ENCODE data around the gene SAXO1. TPM values are rescaled to one million over a fixed set of nuclear protein-coding genes. Genes with fewer than 3 reads are reported as not detected.

SAXO1 gene
- total RNA-seq, 1 donor from 2014 or later = not detected

- peaks cover 4% of the 10 kb centered on the region for H3K27me3 ChIP-seq (ENCODE audit: insufficient read depth, low read length)
- H4K20me1 ChIP-seq (ENCODE audit: insufficient read depth, low read length) = no peaks in the 10 kb centered on the region
- H2AFZ ChIP-seq (ENCODE audit: low read depth, low read length) = no peak overlapping the region
- H3K27ac ChIP-seq (ENCODE audit: low read depth, low read length) = no peak overlapping the region
- Mint-ChIP-seq H3K9me3 (ENCODE audit: unreplicated experiment) (peaks cover 5% of the 10 kb centered on the region), H3K4me3 (ENCODE audit: unreplicated experiment) (no peak overlapping the region), H3K27me3 (ENCODE audit: low read depth, unreplicated experiment) (peaks cover 8% of the 10 kb centered on the region), H3K36me3 (ENCODE audit: low read depth, unreplicated experiment) (peaks cover 3% of the 10 kb centered on the region), H3K4me1 (ENCODE audit: low read depth, unreplicated experiment) (peaks cover 17% of the 10 kb centered on the region), H3K27ac (ENCODE audit: unreplicated experiment) (no peak overlapping the region)
- DNase-seq (ENCODE audit: low read depth) = peak; percentile 23
- H3K9me3 ChIP-seq (ENCODE audit: insufficient read depth, low read depth, low read length) = peaks cover 4% of the 10 kb centered on the region
- no peak overlapping the region for H3K4me3 ChIP-seq (ENCODE audit: insufficient read depth, low read depth, low read length)
- H3K4me1 ChIP-seq (ENCODE audit: insufficient read depth, low read length) = peaks cover 11% of the 10 kb centered on the region
- H3K4me2 ChIP-seq (ENCODE audit: low read length) = no peak overlapping the region
- peak; percentile 76 for FAIRE-seq
- no peak overlapping the region for H3K9ac ChIP-seq (ENCODE audit: low read length)
- no peaks in the 10 kb centered on the region for H3K79me2 ChIP-seq (ENCODE audit: insufficient read depth, low read length)
- H3K36me3 ChIP-seq (ENCODE audit: insufficient read depth, low read length) = no peaks in the 10 kb centered on the region
- TF ChIP-seq EZH2 (IDR thresholded peaks at IDR 0.05; ENCODE audit: insufficient read depth, low read length) (no peak), CTCF (IDR thresholded peaks at IDR 0.05; ENCODE audit: insufficient read depth, low read depth, low read length) (no peak)
Measured at GRCh38 chr9:18979367-18979766, 53.6 kb downstream of the SAXO1 start.

- Histone ChIP-seq H3K9me3 (ENCODE audit: insufficient read depth, low read depth, low read length) (no peaks in the 10 kb centered on the region), H3K9ac (ENCODE audit: low read length) (no peak overlapping the region), H3K4me3 (ENCODE audit: insufficient read depth, low read depth, low read length) (no peak overlapping the region), H3K27me3 (ENCODE audit: insufficient read depth, low read length) (peaks cover 11% of the 10 kb centered on the region), H3K79me2 (ENCODE audit: insufficient read depth, low read length) (no peaks in the 10 kb centered on the region), H3K4me2 (ENCODE audit: low read length) (no peak overlapping the region), H2AFZ (ENCODE audit: low read depth, low read length) (no peak overlapping the region), H3K36me3 (ENCODE audit: insufficient read depth, low read length) (no peaks in the 10 kb centered on the region), H3K4me1 (ENCODE audit: insufficient read depth, low read length) (peaks cover 11% of the 10 kb centered on the region), H3K27ac (ENCODE audit: low read depth, low read length) (no peak overlapping the region), H4K20me1 (ENCODE audit: insufficient read depth, low read length) (no peaks in the 10 kb centered on the region)
- FAIRE-seq = no peak
- TF ChIP-seq CTCF (IDR thresholded peaks at IDR 0.05; ENCODE audit: insufficient read depth, low read depth, low read length) (no peak), EZH2 (IDR thresholded peaks at IDR 0.05; ENCODE audit: insufficient read depth, low read length) (no peak)
- Mint-ChIP-seq H3K4me3 (ENCODE audit: unreplicated experiment) (no peak overlapping the region), H3K36me3 (ENCODE audit: low read depth, unreplicated experiment) (peaks cover 2% of the 10 kb centered on the region), H3K4me1 (ENCODE audit: low read depth, unreplicated experiment) (peaks cover 17% of the 10 kb centered on the region), H3K9me3 (ENCODE audit: unreplicated experiment) (peaks cover 4% of the 10 kb centered on the region), H3K27me3 (ENCODE audit: low read depth, unreplicated experiment) (peaks cover 8% of the 10 kb centered on the region), H3K27ac (ENCODE audit: unreplicated experiment) (no peak overlapping the region)
- no peak for DNase-seq (ENCODE audit: low read depth)
Measured at GRCh38 chr9:18978188-18978587, 54.8 kb downstream of the SAXO1 start.

GRCh38 chr9:18976709-18977531 is 56.1 kb downstream of the SAXO1 start:
- H3K27ac Mint-ChIP-seq (ENCODE audit: unreplicated experiment) = no peak overlapping the region
- FAIRE-seq (peak; percentile 64), DNase-seq (ENCODE audit: low read depth) (peak; percentile 96)
- TF ChIP-seq CTCF (IDR thresholded peaks at IDR 0.05; ENCODE audit: insufficient read depth, low read depth, low read length) (no peak), EZH2 (IDR thresholded peaks at IDR 0.05; ENCODE audit: insufficient read depth, low read length) (no peak)
- H3K27ac ChIP-seq (ENCODE audit: low read depth, low read length) = no peak overlapping the region
- peaks cover 17% of the 10 kb centered on the region for H3K4me1 Mint-ChIP-seq (ENCODE audit: low read depth, unreplicated experiment)
- peaks cover 22% of the 10 kb centered on the region for H3K27me3 ChIP-seq (ENCODE audit: insufficient read depth, low read length)
- peaks cover 11% of the 10 kb centered on the region for H3K4me1 ChIP-seq (ENCODE audit: insufficient read depth, low read length)
- peaks cover 8% of the 10 kb centered on the region for H3K27me3 Mint-ChIP-seq (ENCODE audit: low read depth, unreplicated experiment)
- H3K4me2 ChIP-seq (ENCODE audit: low read length) = peak overlapping the region; percentile 65
- H3K9me3 Mint-ChIP-seq (ENCODE audit: unreplicated experiment) = peaks cover 2% of the 10 kb centered on the region
- H3K9ac ChIP-seq (ENCODE audit: low read length) = no peak overlapping the region
- H4K20me1 ChIP-seq (ENCODE audit: insufficient read depth, low read length) = no peaks in the 10 kb centered on the region
- no peaks in the 10 kb centered on the region for H3K36me3 ChIP-seq (ENCODE audit: insufficient read depth, low read length)
- H3K79me2 ChIP-seq (ENCODE audit: insufficient read depth, low read length) = no peaks in the 10 kb centered on the region
- no peaks in the 10 kb centered on the region for H3K36me3 Mint-ChIP-seq (ENCODE audit: low read depth, unreplicated experiment)
- H2AFZ ChIP-seq (ENCODE audit: low read depth, low read length) = no peak overlapping the region
- no peak overlapping the region for H3K4me3 Mint-ChIP-seq (ENCODE audit: unreplicated experiment)
- peak overlapping the region; percentile 21 for H3K4me3 ChIP-seq (ENCODE audit: insufficient read depth, low read depth, low read length)
- H3K9me3 ChIP-seq (ENCODE audit: insufficient read depth, low read depth, low read length) = no peaks in the 10 kb centered on the region
